Gastroesophageal sphincter (tissue), 3 donors: ENCODE measurements around the gene PPM1J.

Experiments used
- EP300 ChIP-seq: sonication (generic); formaldehyde crosslinking; IDR thresholded peaks from one replicate; pipeline ENCODE4 v1.6.1; 2017; ENCODE audit warnings: antibody characterized with exemption, mild to moderate bottlenecking
- POLR2A ChIP-seq, 2 donors: fragments of 450-650 bp; IDR thresholded peaks; one replicate each; pipeline ENCODE4 v1.6.1; 2017; ENCODE audit warnings: antibody characterized with exemption in 2 of 2, mild to moderate bottlenecking in 2 of 2, moderate library complexity in 1 of 2
- POLR2AphosphoS5 ChIP-seq: sonication (generic); formaldehyde crosslinking; IDR thresholded peaks from one replicate; pipeline ENCODE4 v1.6.1; 2017; ENCODE audit warnings: antibody characterized with exemption
- TF ChIP-seq, protein P1 (sequence below), 4 experiments: fragments of 200-600 bp in 2 of 4; fragments of 450-650 bp in 2 of 4; sonication (generic) in 1 of 4; IDR thresholded peaks; one replicate each; pipeline ENCODE4 v1.5.1; 2017 to 2019; ENCODE audit warnings: antibody characterized with exemption in 4 of 4, mild to moderate bottlenecking in 2 of 4, moderate library complexity in 2 of 4

DNA sequence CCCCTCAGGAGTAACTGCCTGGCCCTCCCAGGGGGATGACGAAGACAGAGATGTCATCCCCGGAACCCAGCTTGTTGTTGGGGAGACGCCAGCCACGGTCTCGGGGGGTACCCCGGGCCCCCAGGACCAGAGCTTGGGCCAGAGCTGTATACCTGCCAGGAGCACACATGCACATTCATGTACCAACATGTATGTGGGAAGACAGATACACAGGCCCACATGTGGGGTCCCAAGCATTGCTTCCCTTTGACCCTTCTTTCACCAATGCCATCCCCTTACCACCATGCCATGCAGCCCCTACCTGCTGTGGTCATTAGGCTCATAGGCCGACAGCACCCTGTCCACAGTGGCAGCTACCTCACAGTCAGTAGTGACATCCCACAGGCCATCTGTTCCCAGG lies 5.0 kb downstream of the PPM1J start:
- TF ChIP-seq, protein P1, sequence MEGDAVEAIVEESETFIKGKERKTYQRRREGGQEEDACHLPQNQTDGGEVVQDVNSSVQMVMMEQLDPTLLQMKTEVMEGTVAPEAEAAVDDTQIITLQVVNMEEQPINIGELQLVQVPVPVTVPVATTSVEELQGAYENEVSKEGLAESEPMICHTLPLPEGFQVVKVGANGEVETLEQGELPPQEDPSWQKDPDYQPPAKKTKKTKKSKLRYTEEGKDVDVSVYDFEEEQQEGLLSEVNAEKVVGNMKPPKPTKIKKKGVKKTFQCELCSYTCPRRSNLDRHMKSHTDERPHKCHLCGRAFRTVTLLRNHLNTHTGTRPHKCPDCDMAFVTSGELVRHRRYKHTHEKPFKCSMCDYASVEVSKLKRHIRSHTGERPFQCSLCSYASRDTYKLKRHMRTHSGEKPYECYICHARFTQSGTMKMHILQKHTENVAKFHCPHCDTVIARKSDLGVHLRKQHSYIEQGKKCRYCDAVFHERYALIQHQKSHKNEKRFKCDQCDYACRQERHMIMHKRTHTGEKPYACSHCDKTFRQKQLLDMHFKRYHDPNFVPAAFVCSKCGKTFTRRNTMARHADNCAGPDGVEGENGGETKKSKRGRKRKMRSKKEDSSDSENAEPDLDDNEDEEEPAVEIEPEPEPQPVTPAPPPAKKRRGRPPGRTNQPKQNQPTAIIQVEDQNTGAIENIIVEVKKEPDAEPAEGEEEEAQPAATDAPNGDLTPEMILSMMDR (IDR thresholded peaks at IDR 0.05), result no peak
- TF ChIP-seq POLR2AphosphoS5 (no peak), POLR2A (IDR thresholded peaks at IDR 0.05) (no peak), EP300 (no peak)
